HG02885 (cell line): Measurements from ENCODE around the gene ZNF649.

ENCODE experiments used
- ATAC-seq: cut with Tn5 transposase; IDR thresholded peaks from one replicate; pipeline ENCODE4 v1.9.1; 2021; ENCODE audit warnings: mild to moderate bottlenecking; ENCODE audit not compliant: unreplicated experiment, poor library complexity

Gene ZNF649

DNA sequence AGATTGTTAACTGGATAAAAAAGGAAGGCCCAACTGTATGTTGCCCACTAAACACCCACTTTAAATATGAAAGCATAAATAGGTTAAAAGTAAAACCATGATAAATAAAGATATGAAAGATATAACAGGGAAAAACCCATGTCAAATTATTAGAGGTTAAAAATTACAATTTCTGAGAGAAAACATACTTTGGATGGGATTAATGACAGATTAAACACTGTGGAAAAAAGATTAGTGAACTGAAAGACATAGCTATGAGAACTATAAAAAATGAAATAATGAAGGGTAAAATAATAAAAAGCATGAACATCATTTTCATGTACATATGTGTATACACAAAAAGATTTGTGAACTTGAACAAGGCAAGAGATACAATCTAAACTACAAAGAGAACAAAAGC, 14.9 kb downstream of the ZNF649 start:
- ATAC-seq = no peak

GRCh38 chr19:51887522-51888498, 17.0 kb downstream of the ZNF649 start, which contains the start of gene ZNF577:
TSS of gene ZNF577 (minus strand) at chr19:51887951. CDS start at chr19:51880382, 7,569 bp downstream.
- ATAC-seq = no peak

- no peak for ATAC-seq
These were observed 20.1 kb downstream of the ZNF649 start for GRCh38 chr19:51884713-51885112.

DNA sequence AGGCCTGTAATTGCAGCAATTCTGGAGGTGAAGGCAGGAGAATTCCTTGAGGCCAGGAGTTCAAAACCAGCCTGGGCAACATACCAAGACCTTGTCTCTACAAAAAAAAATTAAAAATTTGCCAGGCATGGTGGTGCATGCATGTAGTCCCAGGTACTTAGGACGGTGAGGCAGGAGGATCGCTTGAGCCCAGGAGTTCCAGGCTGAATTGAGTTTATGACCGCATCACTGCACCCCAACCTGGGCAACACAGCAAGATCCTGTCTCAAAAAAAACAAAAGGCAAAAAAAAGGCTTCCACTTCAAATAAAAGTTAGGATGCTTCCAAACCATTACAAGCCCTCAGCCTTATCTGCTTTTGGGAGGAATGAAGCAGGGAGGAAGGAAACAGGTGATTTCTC, 22.3 kb downstream of the ZNF649 start:
- ATAC-seq = no peak

DNA sequence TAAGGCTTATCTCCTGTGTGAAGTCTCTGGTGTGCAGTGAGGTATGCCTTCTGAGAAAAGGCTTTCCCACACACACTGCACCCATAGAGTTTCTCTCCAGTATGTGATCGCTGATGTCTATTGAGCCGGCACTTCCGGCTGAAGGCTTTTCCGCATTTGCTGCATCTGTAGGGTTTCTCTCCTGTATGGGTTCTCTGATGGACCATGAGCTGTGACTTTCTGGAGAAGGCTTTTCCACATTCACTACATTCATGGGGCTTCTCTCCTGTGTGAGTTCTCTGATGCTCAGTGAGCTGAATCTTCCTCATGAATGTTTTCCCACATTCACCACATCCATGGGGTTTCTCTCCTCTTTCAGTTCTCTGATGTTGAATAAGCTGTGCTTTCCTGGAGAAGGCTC, 31.7 kb downstream of the ZNF649 start:
- no peak for ATAC-seq

DNA sequence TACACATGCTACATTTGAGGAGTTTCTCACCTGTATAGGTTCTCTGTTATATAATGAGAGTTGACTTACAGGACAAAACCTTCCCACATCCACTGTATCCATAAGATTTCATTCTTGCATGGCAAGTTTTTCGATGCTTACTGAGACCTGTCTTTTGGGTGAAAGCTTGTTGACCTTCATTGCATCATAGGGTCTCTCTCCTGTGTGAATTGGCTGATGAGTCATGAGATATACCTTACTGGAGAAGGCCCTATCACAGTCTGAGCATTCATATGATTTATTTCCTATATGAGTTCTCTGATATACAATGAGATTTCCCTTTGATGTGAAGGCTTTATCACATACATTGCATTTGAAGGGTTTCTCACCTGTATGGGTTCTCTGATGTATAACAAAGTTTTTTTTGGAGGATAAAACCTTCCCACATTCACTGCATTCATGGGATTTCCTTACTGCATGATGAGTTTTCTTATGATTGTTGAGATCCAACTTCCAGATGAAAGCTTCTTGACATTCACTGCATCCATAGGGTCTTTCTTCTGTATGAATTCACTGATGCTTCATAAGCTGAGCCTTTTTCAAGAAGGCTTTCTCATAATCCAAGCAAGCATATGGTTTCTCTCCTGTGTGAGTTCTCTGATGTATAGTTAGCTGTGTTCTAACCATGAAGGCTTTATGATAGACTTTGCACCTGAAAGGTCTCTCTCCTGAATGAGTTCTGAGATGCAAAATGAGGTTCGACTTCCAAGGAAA, 42.8 kb downstream of the ZNF649 start:
- no peak for ATAC-seq
